ENCODE results near the gene ABHD2. TPM values are rescaled to one million over a fixed set of nuclear protein-coding genes. Genes with fewer than 3 reads are reported as not detected.

Gene ABHD2
- total and polyA plus RNA-seq, 2 experiments from 2014 or later, result 5.2 to 15.2 TPM

DNA sequence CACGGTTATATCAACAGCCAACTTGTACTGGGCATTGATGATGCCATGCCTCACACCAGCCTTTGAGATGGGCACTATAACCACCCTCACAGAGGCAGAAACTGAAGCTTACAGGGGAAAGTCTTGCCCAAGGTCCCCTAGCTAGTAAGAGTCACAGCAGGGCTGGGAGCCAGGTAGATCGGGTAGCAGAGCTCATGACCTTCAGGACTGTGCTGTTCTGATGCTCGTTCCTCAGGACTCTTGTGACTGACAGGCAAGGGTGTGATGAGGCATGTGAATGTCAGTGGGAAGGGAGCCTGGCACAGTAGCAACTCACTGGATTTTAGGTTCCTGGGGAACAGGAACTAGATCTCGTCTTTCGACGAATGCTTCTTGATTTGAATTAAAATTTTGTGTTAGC lies 67.4 kb downstream of the ABHD2 start:
- no peaks in the 10 kb centered on the region for H3K9me2 ChIP-seq (ENCODE audit: insufficient read depth)
- H3K27me3 ChIP-seq (ENCODE audit: insufficient read depth), result no peaks in the 10 kb centered on the region
- H2AFZ ChIP-seq, result no peak overlapping the region
- no peaks in the 10 kb centered on the region for H3K79me2 ChIP-seq (replicated peaks; ENCODE audit: insufficient read depth)
- ATAC-seq, result no peak
- DNase-seq (ENCODE audit: low spot score), result no peak
- Mint-ChIP-seq H3K4me3 (no peak overlapping the region), H3K9me3 (no peaks in the 10 kb centered on the region), H3K4me1 (peaks cover 2% of the 10 kb centered on the region; the same call in 2 of the 3 replicates), H3K27me3 (ENCODE audit: insufficient read depth, low read depth, poor library complexity) (no peaks in the 10 kb centered on the region), H3K36me3 (ENCODE audit: low read depth) (peaks cover 26% of the 10 kb centered on the region), H3K27ac (no peak overlapping the region)
- H4K20me1 ChIP-seq (replicated peaks; ENCODE audit: insufficient read depth), result 0 out of 2 replicates have a peak, but pooled peaks cover 2% of the 10 kb centered on the region
- H3K4me2 ChIP-seq, result no peak overlapping the region
- TF ChIP-seq JUNB (IDR thresholded peaks at IDR 0.05; ENCODE audit: unreplicated experiment) (no peak), POLR2AphosphoS5 (IDR thresholded peaks at IDR 0.05; ENCODE audit: low read depth) (no peak), ETS1 (IDR thresholded peaks at IDR 0.05) (no peak), CTCF (conservative IDR thresholded peaks at IDR 0.05; ENCODE audit: low read depth in 2 of 2) (no peak), ZNF331 (CRISPR knock-in tag; IDR thresholded peaks at IDR 0.05; ENCODE audit: low read depth) (no peak), CREB1 (CRISPR knock-in tag; IDR thresholded peaks at IDR 0.05; ENCODE audit: low read depth) (no peak), EZH2phosphoT487 (IDR thresholded peaks at IDR 0.05; ENCODE audit: unreplicated experiment) (no peak), STAT1 (IDR thresholded peaks at IDR 0.05; ENCODE audit: unreplicated experiment) (no peak), ZNF114 (CRISPR knock-in tag; IDR thresholded peaks at IDR 0.05) (no peak), NANOG (IDR thresholded peaks at IDR 0.05; ENCODE audit: borderline replicate concordance) (no peak), EZH2 (IDR thresholded peaks at IDR 0.05; ENCODE audit: low read depth, unreplicated experiment) (no peak)
- TF ChIP-seq, protein P1, sequence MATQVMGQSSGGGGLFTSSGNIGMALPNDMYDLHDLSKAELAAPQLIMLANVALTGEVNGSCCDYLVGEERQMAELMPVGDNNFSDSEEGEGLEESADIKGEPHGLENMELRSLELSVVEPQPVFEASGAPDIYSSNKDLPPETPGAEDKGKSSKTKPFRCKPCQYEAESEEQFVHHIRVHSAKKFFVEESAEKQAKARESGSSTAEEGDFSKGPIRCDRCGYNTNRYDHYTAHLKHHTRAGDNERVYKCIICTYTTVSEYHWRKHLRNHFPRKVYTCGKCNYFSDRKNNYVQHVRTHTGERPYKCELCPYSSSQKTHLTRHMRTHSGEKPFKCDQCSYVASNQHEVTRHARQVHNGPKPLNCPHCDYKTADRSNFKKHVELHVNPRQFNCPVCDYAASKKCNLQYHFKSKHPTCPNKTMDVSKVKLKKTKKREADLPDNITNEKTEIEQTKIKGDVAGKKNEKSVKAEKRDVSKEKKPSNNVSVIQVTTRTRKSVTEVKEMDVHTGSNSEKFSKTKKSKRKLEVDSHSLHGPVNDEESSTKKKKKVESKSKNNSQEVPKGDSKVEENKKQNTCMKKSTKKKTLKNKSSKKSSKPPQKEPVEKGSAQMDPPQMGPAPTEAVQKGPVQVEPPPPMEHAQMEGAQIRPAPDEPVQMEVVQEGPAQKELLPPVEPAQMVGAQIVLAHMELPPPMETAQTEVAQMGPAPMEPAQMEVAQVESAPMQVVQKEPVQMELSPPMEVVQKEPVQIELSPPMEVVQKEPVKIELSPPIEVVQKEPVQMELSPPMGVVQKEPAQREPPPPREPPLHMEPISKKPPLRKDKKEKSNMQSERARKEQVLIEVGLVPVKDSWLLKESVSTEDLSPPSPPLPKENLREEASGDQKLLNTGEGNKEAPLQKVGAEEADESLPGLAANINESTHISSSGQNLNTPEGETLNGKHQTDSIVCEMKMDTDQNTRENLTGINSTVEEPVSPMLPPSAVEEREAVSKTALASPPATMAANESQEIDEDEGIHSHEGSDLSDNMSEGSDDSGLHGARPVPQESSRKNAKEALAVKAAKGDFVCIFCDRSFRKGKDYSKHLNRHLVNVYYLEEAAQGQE (IDR thresholded peaks at IDR 0.05; ENCODE audit: unreplicated experiment), result no peak
- TF ChIP-seq, protein P2, sequence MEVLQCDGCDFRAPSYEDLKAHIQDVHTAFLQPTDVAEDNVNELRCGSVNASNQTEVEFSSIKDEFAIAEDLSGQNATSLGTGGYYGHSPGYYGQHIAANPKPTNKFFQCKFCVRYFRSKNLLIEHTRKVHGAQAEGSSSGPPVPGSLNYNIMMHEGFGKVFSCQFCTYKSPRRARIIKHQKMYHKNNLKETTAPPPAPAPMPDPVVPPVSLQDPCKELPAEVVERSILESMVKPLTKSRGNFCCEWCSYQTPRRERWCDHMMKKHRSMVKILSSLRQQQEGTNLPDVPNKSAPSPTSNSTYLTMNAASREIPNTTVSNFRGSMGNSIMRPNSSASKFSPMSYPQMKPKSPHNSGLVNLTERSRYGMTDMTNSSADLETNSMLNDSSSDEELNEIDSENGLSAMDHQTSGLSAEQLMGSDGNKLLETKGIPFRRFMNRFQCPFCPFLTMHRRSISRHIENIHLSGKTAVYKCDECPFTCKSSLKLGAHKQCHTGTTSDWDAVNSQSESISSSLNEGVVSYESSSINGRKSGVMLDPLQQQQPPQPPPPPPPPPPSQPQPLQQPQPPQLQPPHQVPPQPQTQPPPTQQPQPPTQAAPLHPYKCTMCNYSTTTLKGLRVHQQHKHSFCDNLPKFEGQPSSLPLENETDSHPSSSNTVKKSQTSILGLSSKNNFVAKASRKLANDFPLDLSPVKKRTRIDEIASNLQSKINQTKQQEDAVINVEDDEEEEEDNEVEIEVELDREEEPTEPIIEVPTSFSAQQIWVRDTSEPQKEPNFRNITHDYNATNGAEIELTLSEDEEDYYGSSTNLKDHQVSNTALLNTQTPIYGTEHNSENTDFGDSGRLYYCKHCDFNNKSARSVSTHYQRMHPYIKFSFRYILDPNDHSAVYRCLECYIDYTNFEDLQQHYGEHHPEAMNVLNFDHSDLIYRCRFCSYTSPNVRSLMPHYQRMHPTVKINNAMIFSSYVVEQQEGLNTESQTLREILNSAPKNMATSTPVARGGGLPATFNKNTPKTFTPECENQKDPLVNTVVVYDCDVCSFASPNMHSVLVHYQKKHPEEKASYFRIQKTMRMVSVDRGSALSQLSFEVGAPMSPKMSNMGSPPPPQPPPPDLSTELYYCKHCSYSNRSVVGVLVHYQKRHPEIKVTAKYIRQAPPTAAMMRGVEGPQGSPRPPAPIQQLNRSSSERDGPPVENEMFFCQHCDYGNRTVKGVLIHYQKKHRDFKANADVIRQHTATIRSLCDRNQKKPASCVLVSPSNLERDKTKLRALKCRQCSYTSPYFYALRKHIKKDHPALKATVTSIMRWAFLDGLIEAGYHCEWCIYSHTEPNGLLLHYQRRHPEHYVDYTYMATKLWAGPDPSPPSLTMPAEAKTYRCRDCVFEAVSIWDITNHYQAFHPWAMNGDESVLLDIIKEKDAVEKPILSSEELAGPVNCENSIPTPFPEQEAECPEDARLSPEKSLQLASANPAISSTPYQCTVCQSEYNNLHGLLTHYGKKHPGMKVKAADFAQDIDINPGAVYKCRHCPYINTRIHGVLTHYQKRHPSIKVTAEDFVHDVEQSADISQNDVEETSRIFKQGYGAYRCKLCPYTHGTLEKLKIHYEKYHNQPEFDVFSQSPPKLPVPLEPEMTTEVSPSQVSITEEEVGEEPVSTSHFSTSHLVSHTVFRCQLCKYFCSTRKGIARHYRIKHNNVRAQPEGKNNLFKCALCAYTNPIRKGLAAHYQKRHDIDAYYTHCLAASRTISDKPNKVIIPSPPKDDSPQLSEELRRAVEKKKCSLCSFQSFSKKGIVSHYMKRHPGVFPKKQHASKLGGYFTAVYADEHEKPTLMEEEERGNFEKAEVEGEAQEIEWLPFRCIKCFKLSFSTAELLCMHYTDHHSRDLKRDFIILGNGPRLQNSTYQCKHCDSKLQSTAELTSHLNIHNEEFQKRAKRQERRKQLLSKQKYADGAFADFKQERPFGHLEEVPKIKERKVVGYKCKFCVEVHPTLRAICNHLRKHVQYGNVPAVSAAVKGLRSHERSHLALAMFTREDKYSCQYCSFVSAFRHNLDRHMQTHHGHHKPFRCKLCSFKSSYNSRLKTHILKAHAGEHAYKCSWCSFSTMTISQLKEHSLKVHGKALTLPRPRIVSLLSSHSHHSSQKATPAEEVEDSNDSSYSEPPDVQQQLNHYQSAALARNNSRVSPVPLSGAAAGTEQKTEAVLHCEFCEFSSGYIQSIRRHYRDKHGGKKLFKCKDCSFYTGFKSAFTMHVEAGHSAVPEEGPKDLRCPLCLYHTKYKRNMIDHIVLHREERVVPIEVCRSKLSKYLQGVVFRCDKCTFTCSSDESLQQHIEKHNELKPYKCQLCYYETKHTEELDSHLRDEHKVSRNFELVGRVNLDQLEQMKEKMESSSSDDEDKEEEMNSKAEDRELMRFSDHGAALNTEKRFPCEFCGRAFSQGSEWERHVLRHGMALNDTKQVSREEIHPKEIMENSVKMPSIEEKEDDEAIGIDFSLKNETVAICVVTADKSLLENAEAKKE (CRISPR knock-in tag; IDR thresholded peaks at IDR 0.05), result no peak
- no peaks in the 10 kb centered on the region for H3K36me3 ChIP-seq (ENCODE audit: insufficient read depth)
- no peak overlapping the region for H3K4me3 ChIP-seq
- H3K4me1 ChIP-seq (ENCODE audit: insufficient read depth), result no peaks in the 10 kb centered on the region
- H3F3A ChIP-seq (replicated peaks; ENCODE audit: low read depth), result no peaks in the 10 kb centered on the region
- H3K27ac ChIP-seq (ENCODE audit: low read depth), result no peak overlapping the region

Data from GM23338 (cell line).